ENCODE results near the gene KIAA0825. TPM values are rescaled to one million over a fixed set of nuclear protein-coding genes. Genes with fewer than 3 reads are reported as not detected.
"Not testable (repeated sequence)": the region's sequence is repeated elsewhere in the genome, so short reads cannot be mapped to it uniquely, and the experiment has no call there.

The KIAA0825 gene
- total RNA-seq, 4 donors from 2014 or later = 2.5 to 9.3 (median 5.3) TPM

DNA sequence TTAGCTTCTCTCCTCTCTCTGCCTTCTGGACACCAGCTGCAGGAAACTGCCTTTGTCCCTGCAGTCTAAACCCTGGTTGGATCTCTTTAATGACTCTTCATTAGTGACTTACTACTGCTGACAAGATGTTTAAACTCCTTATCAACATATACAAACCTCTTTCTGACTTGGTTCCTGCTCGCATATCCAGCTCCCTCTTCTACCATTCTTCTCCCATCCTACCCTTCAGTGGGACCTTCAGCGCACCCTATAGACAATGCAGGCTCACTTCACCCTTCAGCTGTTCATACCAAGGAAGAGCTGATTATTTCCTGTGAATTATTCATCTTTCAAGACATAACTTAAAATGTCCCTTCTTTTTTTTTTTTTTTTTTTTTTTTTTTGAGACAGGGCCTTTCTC is 436.5 kb downstream of the KIAA0825 start:
- TF ChIP-seq, protein P1, sequence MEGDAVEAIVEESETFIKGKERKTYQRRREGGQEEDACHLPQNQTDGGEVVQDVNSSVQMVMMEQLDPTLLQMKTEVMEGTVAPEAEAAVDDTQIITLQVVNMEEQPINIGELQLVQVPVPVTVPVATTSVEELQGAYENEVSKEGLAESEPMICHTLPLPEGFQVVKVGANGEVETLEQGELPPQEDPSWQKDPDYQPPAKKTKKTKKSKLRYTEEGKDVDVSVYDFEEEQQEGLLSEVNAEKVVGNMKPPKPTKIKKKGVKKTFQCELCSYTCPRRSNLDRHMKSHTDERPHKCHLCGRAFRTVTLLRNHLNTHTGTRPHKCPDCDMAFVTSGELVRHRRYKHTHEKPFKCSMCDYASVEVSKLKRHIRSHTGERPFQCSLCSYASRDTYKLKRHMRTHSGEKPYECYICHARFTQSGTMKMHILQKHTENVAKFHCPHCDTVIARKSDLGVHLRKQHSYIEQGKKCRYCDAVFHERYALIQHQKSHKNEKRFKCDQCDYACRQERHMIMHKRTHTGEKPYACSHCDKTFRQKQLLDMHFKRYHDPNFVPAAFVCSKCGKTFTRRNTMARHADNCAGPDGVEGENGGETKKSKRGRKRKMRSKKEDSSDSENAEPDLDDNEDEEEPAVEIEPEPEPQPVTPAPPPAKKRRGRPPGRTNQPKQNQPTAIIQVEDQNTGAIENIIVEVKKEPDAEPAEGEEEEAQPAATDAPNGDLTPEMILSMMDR (IDR thresholded peaks at IDR 0.05) = no peak
- ATAC-seq (ENCODE audit: low FRiP score) = no peak
- no peak for DNase-seq (ENCODE audit: low spot score)

GRCh38 chr5:94180761-94181160 is 437.6 kb downstream of the KIAA0825 start:
- ATAC-seq (ENCODE audit: low FRiP score) (no peak), DNase-seq (ENCODE audit: low spot score) (no peak)
- TF ChIP-seq, protein P1 (IDR thresholded peaks at IDR 0.05) = no peak

DNA sequence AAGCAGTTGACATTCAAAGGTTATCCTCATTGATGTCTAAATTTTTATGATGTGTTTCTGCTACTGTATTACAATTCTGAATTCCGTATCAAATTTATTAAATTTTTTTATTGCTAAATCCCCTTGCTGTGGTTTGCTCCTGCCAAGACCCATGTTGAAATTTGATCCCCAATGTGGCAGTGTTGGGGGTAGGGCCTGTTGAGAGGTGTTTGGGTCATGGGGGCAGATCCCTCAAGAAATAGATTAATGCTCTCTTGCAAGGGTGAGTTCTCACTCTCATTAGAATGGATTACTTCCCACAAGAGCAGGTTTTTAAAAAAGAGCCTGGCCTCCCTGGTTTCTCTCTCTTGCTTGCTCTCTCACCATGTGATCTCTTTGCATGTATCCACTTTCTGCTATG is 442.5 kb downstream of the KIAA0825 start:
- ATAC-seq (ENCODE audit: low FRiP score) (no peak), DNase-seq (ENCODE audit: low spot score) (no peak)
- TF ChIP-seq, protein P1 (IDR thresholded peaks at IDR 0.05) = no peak

GRCh38 chr5:94174748-94175411 is 443.5 kb downstream of the KIAA0825 start:
- DNase-seq (ENCODE audit: low spot score) (no peak), ATAC-seq (ENCODE audit: low FRiP score) (no peak)
- TF ChIP-seq, protein P1 (IDR thresholded peaks at IDR 0.05) = no peak

- ATAC-seq (ENCODE audit: low FRiP score) (no peak), DNase-seq (ENCODE audit: low spot score) (no peak)
- TF ChIP-seq, protein P1 (IDR thresholded peaks at IDR 0.05) = no peak
Measured at GRCh38 chr5:94173100-94173499, 445.3 kb downstream of the KIAA0825 start.

- not testable (repeated sequence) for ATAC-seq (ENCODE audit: low FRiP score); DNase-seq (ENCODE audit: low spot score)
Measured at GRCh38 chr5:94171070-94171469, 447.3 kb downstream of the KIAA0825 start.

DNA sequence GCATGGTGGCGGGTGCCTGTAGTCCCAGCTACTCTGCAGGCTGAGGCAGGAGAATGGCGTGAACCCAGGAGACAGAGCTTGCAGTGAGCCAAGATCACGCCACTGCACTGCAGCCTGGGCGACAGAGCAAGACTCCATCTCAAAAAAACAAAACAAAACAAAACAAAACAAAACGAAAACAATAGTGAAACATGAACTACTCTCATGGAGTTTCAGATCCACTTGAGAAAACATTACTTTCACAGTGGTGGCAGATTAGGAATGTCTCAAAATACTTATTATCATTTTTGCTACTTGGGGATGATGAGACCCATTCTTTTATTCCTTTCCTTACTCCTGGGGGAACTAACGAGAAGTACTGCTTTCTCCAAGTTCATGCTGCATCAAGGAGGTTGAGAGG is 448.2 kb downstream of the KIAA0825 start:
- not testable (repeated sequence) for DNase-seq (ENCODE audit: low spot score); ATAC-seq (ENCODE audit: low FRiP score)

DNA sequence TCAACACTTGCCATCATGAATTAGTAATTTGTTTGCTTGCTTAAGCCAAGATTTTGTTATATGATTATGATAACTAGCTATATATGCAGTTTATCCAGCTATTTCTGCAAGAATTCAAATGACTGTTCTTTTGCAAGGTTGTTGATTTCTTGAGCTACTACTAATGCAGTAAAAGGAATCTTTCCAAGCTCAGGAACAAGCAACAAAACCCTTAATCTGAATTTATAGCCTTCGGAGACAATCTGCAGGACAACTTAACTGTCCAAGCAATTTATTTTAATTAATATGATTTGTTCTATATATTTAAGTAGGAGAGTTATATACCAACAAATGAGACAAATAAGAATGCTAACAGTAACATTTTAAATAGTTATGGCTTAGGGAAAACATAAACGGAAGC is 450.3 kb downstream of the KIAA0825 start:
- TF ChIP-seq, protein P1 (IDR thresholded peaks at IDR 0.05) = no peak
- no peak for ATAC-seq (ENCODE audit: low FRiP score)

More for the DNA sequence above, 450.3 kb downstream of the KIAA0825 start:
- DNase-seq (ENCODE audit: low spot score) = no peak

All from omental fat pad (tissue), 4 donors.